Right cardiac atrium (tissue), 5 donors: Measurements from ENCODE around the gene SDF2L1. TPM values are rescaled to one million over a fixed set of nuclear protein-coding genes. Genes with fewer than 3 reads are reported as not detected.
"Not testable (repeated sequence)": the region's sequence is repeated elsewhere in the genome, so short reads cannot be mapped to it uniquely, and the experiment has no call there.

Source experiments
- ATAC-seq, 2 donors: fragments of 200-7000 bp; cut with Tn5 transposase; one replicate each; pipeline versions ENCODE4 v1.8.0 to v1.9.1; 2020; ENCODE audit warnings: moderate library complexity in 2 of 2, mild to moderate bottlenecking in 1 of 2
- DNase-seq, 3 donors: peaks; one replicate each; pipeline ENCODE4 v3.0.0-alpha.2; 2020
- H3K27ac ChIP-seq: one replicate; pipeline ENCODE4 v1.5.1; 2013; ENCODE audit warnings: mild to moderate bottlenecking, low read length, control low read depth, moderate library complexity
- H3K27me3 ChIP-seq: one replicate; pipeline ENCODE4 v1.6.1; 2013; ENCODE audit not compliant: control insufficient read depth, insufficient read depth
- H3K4me1 ChIP-seq: one replicate; pipeline ENCODE4 v1.6.1; 2013; ENCODE audit warnings: low read length; ENCODE audit not compliant: control insufficient read depth, insufficient read depth
- H3K4me3 ChIP-seq: one replicate; pipeline ENCODE4 v1.5.1; 2013; ENCODE audit warnings: low read length, control low read depth
- H3K9me3 ChIP-seq: one replicate; pipeline ENCODE4 v1.6.1; 2013; ENCODE audit warnings: low read length; ENCODE audit not compliant: control insufficient read depth
- WGBS: extraction: QIAGEN DNeasy Blood & Tissue Kit; methylation state at CpG from one replicate; pipeline ENCODE4 v1.1.7; 2013; 5-methylcytosine and 5-hydroxymethylcytosine counted together
- intact Hi-C, 4 donors: fragments of 100-400 bp; cut with DNase I; formaldehyde crosslinking; loops; one replicate each; pipeline versions ENCODE4 v1.11.0 to v1.14.0; 2022 to 2023
- long read RNA-seq, 4 donors: library from polyadenylated mRNA; unstranded; transcript quantifications; one replicate each; pipeline ENCODE4 v2.0.0, GENCODE V29; 2020 to 2021
- polyA plus RNA-seq: library from polyadenylated mRNA; stranded (reverse); fragments of 200-250 nt; gene quantifications from one replicate; pipeline ENCODE4 v1.2.3, GENCODE V29; 2013
- total RNA-seq, 4 donors: library from RNA; stranded (reverse); fragmentation: NEBNext Ultra II Directional; extraction: Animal tissue kit (Norgen Biotek cat#: 25700); gene quantifications; one replicate each; pipeline ENCODE4 v1.2.1, GENCODE V29; 2021
- donor health status: healthy with polysubstance abuse.
- donor health status: DM: no; HTN: yes; CAD: no.
- donor health status: DM: no; HTN: no; CAD: no.
- donor health status: DM: no; HTN: yes; CAD: no; lungs with severe emphysema.
- donor health status: DM: yes; HTN: yes; CAD: no.

Gene SDF2L1
- 10 to 100 TPM; 14.4 to 37.5 (median 33.4) TPM for total RNA-seq
- 35.9 TPM for polyA plus RNA-seq
- long read RNA-seq, donor 1, transcript SDF2L1-201 (3 exons, 865 nt) = major isoform, 48 of 51 reads
- long read RNA-seq, donor 1, partial matches to known transcripts = 3 of 51 reads
- long read RNA-seq, donor 1, other reads (novel, unspliced or antisense) = 0 of 51 reads
- long read RNA-seq, donor 2, transcript SDF2L1-201 (3 exons, 865 nt) = major isoform, 28 of 29 reads
- long read RNA-seq, donor 2, partial matches to known transcripts = 1 of 29 reads
- long read RNA-seq, donor 2, other reads (novel, unspliced or antisense) = 0 of 29 reads
- long read RNA-seq, donor 3, transcript SDF2L1-201 (3 exons, 865 nt) = major isoform, 15 of 15 reads
- long read RNA-seq, donor 3, partial matches to known transcripts = 0 of 15 reads
- long read RNA-seq, donor 3, other reads (novel, unspliced or antisense) = 0 of 15 reads
- long read RNA-seq, donor 4, transcript SDF2L1-201 (3 exons, 865 nt) = major isoform, 15 of 16 reads
- long read RNA-seq, donor 4, partial matches to known transcripts = 0 of 16 reads
- long read RNA-seq, donor 4, other reads (novel, unspliced or antisense) = 0 of 16 reads

GRCh38 chr22:21641789-21642583, at the start of gene SDF2L1:
Gene SDF2L1, plus strand, starts transcription at chr22:21642302. Its CDS starts 35 bp downstream, at chr22:21642337.
- WGBS = under 1% methylated on average over 76 of the region's 76 CpGs
- H3K4me1 ChIP-seq = no peaks in the 10 kb centered on the region
- DNase-seq (peak; percentile 98 to 99 (median 99)), ATAC-seq (peak; percentile 99 to 100)
- intact Hi-C loops = no loop called here
- no peaks in the 10 kb centered on the region for H3K9me3 ChIP-seq
- H3K27ac ChIP-seq = peak within 1 kb of the TSS; percentile 59
- H3K27me3 ChIP-seq = no peaks in the 10 kb centered on the region
- peak within 1 kb of the TSS; percentile 63 for H3K4me3 ChIP-seq

GRCh38 chr22:21592422-21592821, 49.7 kb upstream of the SDF2L1 start:
- peaks cover 19% of the 10 kb centered on the region for H3K4me1 ChIP-seq

GRCh38 chr22:21593406-21594232, 48.5 kb upstream of the SDF2L1 start:
- H3K4me3 ChIP-seq = no peak overlapping the region
- no peaks in the 10 kb centered on the region for H3K27me3 ChIP-seq
- H3K9me3 ChIP-seq = no peaks in the 10 kb centered on the region
- DNase-seq (peak; percentile 66 to 84 (median 81)), ATAC-seq (peak; percentile 75)
- WGBS = 61% methylated on average over 11 of the region's 11 CpGs
- intact Hi-C loops = no loop called here
- H3K27ac ChIP-seq = no peak overlapping the region
- peaks cover 11% of the 10 kb centered on the region for H3K4me1 ChIP-seq

More at GRCh38 chr22:21592422-21592821, 49.7 kb upstream of the SDF2L1 start:
- Histone ChIP-seq H3K9me3 (no peaks in the 10 kb centered on the region), H3K27ac (no peak overlapping the region), H3K27me3 (no peaks in the 10 kb centered on the region), H3K4me3 (no peak overlapping the region)
- intact Hi-C loops = no loop called here
- ATAC-seq (no peak), DNase-seq (peak in 1 of 3 donors; percentile 38)
- whole genome bisulfite sequencing = 87% methylated on average over 3 of the region's 3 CpGs

- Histone ChIP-seq H3K27me3 (no peaks in the 10 kb centered on the region), H3K27ac (peak overlapping the region; percentile 6), H3K4me3 (no peak overlapping the region), H3K9me3 (no peaks in the 10 kb centered on the region), H3K4me1 (peaks cover 11% of the 10 kb centered on the region)
- DNase-seq (peak in 2 of 3 donors; percentile 26 to 42), ATAC-seq (peak; percentile 60 to 65)
- 68% methylated on average over 5 of the region's 5 CpGs for WGBS
- intact Hi-C loops = no loop called here
Observed at GRCh38 chr22:21594865-21595452, 47.1 kb upstream of the SDF2L1 start.

GRCh38 chr22:21596356-21597135, 45.6 kb upstream of the SDF2L1 start:
- H3K4me1 ChIP-seq, H3K27me3 ChIP-seq, intact Hi-C loops, H3K27ac ChIP-seq, H3K9me3 ChIP-seq, ATAC-seq, H3K4me3 ChIP-seq, DNase-seq: not testable (repeated sequence)
- 95% methylated on average over 13 of the region's 13 CpGs for whole genome bisulfite sequencing

- no peaks in the 10 kb centered on the region for H3K27me3 ChIP-seq
- WGBS = 84% methylated on average over 3 of the region's 3 CpGs
- ATAC-seq (no peak), DNase-seq (no peak)
- peaks cover 5% of the 10 kb centered on the region for H3K4me1 ChIP-seq
- intact Hi-C loops = no loop called here
- no peak overlapping the region for H3K27ac ChIP-seq
- H3K9me3 ChIP-seq = no peaks in the 10 kb centered on the region
- H3K4me3 ChIP-seq = no peak overlapping the region
Observed at GRCh38 chr22:21598302-21598701, 43.8 kb upstream of the SDF2L1 start.

- Histone ChIP-seq H3K4me1 (peaks cover 5% of the 10 kb centered on the region), H3K27ac (no peak overlapping the region), H3K27me3 (no peaks in the 10 kb centered on the region), H3K4me3 (no peak overlapping the region), H3K9me3 (no peaks in the 10 kb centered on the region)
- ATAC-seq (no peak), DNase-seq (no peak)
- intact Hi-C loops = no loop called here
- WGBS = 79% methylated on average over 6 of the region's 6 CpGs
Observed at GRCh38 chr22:21599053-21599893, 42.8 kb upstream of the SDF2L1 start.

- Histone ChIP-seq H3K9me3 (no peaks in the 10 kb centered on the region), H3K4me1 (peaks cover 5% of the 10 kb centered on the region), H3K27me3 (no peaks in the 10 kb centered on the region), H3K4me3 (no peak overlapping the region), H3K27ac (no peak overlapping the region)
- 92% methylated on average over 6 of the region's 6 CpGs for WGBS
- intact Hi-C loops = no loop called here
- no peak for DNase-seq
- ATAC-seq = no peak
Observed at GRCh38 chr22:21602579-21602978, 39.5 kb upstream of the SDF2L1 start.

GRCh38 chr22:21603973-21604372, 38.1 kb upstream of the SDF2L1 start:
- H3K27ac ChIP-seq = no peak overlapping the region
- WGBS = 79% methylated on average over 9 of the region's 9 CpGs
- no peaks in the 10 kb centered on the region for H3K27me3 ChIP-seq
- H3K4me3 ChIP-seq = no peak overlapping the region
- H3K9me3 ChIP-seq = no peaks in the 10 kb centered on the region
- no peak for ATAC-seq
- H3K4me1 ChIP-seq = peaks cover 7% of the 10 kb centered on the region
- intact Hi-C loops = no loop called here
- DNase-seq = no peak
